D721Med (cell line): ENCODE measurements around the gene UBE2Q2.
A peak's percentile ranks its signal among the peaks of the same experiment; 100 is the strongest.

Source experiments
- DNase-seq: peaks from one replicate; pipeline ENCODE4 v3.0.0; 2011; ENCODE audit warnings: low spot score; ENCODE audit not compliant: insufficient read length
- FAIRE-seq: peaks from 2 replicates; lab custom pipeline; 2011; peaks lifted over from hg19 to GRCh38; lab: Jason Lieb, UNC
- TF ChIP-seq, protein P1 (sequence below): IDR thresholded peaks from 2 replicates; pipeline ENCODE4 v1.5.1; 2012; ENCODE audit warnings: mild to moderate bottlenecking, control low read depth; ENCODE audit not compliant: insufficient read depth; ENCODE audit errors: missing control alignments

Gene UBE2Q2

DNA sequence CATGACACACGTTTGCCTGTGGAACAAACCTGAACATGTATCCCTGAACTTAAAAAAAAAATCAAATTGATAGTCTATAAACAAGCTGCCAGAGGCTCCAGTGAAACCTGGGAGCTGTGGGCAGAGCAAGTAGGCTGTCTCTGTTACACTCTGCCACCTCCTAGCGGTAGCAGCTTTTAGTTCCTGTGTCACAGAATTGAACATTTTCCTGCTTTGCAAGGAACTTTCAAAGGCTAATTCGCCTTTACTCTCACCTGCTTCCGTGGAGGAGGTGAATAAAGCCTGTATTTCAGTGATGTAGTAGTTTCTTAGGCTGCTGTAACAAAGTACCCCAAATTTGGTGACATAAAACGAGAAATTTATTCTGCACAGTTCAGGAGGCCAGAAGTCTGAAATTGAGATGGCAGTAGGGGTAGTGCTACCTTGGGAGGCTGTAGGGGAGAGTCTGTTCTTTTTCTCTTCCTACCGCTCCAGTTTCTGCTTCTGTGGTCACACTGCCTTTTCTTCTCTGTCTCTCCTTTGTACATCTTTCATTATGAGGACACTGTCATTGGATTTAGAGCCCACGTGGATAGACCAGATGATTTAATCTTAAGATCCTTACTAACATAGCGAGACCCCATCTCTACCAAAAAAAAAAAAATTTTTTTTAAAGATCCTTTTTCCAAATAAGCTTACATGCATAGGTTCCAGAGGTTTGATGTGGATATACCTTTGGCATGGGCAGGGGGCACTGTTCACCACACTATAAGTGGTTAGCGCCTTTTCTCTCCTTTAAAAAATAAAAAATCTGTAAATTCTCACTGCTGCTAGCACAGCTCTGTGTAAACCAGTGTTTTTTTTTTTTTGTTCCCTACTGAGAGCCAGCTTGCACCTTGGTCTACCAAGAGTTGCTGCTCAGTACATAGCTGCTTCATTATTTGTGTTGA is 85.7 kb downstream of the UBE2Q2 start:
- no peak for FAIRE-seq
- TF ChIP-seq, protein P1, sequence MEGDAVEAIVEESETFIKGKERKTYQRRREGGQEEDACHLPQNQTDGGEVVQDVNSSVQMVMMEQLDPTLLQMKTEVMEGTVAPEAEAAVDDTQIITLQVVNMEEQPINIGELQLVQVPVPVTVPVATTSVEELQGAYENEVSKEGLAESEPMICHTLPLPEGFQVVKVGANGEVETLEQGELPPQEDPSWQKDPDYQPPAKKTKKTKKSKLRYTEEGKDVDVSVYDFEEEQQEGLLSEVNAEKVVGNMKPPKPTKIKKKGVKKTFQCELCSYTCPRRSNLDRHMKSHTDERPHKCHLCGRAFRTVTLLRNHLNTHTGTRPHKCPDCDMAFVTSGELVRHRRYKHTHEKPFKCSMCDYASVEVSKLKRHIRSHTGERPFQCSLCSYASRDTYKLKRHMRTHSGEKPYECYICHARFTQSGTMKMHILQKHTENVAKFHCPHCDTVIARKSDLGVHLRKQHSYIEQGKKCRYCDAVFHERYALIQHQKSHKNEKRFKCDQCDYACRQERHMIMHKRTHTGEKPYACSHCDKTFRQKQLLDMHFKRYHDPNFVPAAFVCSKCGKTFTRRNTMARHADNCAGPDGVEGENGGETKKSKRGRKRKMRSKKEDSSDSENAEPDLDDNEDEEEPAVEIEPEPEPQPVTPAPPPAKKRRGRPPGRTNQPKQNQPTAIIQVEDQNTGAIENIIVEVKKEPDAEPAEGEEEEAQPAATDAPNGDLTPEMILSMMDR, result peak; percentile 47
- DNase-seq, result no peak

DNA sequence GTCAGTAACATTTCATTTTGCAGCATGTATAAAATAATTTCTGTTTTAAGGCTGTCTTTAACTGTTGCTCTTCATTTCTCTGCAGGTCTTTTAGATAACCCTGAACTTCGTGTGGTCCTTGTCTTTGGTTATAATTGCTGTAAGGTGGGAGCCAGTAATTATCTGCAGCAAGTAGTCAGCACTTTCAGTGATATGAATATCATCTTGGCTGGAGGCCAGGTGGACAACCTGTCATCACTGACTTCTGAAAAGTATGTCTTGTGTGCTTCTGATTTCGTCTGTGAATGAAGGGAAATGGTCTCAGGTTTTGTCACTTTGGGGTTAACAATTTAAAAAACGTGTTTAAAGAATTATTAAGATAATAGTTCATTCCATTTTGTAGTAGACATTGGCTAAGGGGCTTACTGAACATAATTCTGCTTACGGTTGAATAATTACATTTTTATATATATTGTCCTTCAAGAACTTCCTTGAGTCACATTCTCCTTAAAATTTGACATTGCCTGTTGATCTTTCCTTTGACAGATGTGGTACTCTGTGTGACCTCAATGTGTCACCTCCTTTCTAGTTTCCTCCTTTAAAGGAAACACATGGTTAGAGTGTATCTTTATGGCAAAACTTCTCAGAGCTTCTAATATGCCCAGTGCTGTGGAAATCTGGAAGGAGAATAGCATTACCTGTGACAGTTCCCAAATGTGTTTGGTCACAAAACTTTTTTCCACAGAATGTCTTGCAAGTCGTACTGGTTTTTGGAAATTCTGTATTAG is 86.7 kb downstream of the UBE2Q2 start:
- FAIRE-seq (no peak), DNase-seq (no peak)
- TF ChIP-seq, protein P1, result no peak

DNA sequence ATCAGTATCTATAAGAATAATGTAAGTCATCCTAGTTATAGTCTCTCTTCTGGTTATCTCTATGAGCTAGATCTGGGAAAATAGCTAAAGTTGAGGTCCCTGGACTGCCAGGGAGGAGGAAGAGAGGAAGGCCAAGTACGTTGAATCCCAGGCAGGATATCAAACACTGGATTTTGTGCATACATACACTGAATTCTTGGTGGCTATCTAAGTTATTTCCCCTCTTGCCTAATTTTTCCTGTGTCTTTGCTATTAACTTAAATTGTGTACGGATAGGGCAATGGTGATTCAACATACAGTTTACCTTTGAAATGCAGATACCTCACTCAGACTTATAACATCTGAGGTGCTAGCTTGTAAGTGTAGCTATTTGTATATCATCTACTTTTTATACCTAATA is 87.6 kb downstream of the UBE2Q2 start:
- DNase-seq, result no peak
- TF ChIP-seq, protein P1, result no peak
- no peak for FAIRE-seq

DNA sequence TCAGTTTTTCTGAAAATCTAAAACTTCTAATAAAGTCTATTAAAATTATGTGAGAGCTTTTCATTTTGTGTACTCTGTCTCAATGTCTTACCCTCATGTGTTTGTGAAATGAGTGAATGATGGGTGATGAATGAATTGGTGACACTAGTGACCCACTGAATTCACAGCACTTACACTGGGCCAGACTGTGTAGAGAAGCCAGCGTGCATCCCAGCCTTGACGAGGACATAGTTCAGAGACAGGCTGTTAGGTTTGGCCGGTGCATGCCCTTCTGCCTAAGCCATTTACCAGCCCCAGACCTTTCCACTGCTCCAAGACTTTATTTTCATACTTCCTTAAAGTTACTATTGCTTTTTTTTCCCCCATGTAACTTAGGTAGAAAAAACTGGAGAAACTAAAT is 99.2 kb downstream of the UBE2Q2 start:
- TF ChIP-seq, protein P1, result no peak
- FAIRE-seq (no peak), DNase-seq (no peak)

DNA sequence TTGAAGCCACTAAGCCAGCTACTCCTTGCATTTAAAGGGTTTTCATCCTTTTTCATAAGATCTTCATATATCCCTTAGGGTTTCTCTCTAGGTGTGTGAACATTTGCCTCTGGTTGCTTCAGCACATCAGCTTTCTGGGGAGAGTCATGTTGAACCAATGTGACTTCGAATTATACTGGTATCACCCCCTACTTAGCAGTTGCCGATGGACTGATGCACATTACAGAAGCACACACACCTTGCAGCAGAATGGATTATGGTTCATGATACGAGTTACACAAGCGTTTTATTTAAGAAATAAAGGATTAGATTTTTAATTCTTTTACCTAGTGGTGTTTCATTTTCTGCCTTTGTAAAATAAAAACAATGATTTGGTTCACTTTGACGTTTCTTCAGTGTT is 100.0 kb downstream of the UBE2Q2 start:
- TF ChIP-seq, protein P1, result no peak
- no peak for FAIRE-seq
- DNase-seq, result no peak

DNA sequence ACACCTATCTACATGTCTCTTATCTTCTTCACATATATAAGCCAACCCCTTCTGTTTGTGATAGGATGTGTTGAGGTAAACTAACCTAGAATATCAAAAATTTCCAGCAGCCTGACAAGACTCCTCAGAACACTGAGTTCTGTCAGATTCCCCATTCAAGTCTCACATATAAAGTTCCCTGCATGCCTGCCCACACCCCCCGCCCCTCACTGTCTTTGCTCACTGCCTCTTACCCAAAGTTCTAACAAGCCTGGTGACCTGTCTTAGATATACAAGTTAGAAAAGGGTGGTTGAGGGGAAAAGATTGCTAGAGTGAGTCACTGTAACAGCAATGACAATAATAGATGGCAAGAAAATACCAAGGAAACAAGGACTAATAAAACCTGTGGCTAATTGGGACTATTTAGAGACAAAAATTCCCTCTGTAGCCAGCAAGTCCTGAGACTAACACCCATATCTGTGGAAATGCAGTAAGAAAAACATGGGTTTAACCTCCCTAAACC is 100.5 kb downstream of the UBE2Q2 start:
- FAIRE-seq, result no peak
- DNase-seq, result no peak
- TF ChIP-seq, protein P1, result no peak

DNA sequence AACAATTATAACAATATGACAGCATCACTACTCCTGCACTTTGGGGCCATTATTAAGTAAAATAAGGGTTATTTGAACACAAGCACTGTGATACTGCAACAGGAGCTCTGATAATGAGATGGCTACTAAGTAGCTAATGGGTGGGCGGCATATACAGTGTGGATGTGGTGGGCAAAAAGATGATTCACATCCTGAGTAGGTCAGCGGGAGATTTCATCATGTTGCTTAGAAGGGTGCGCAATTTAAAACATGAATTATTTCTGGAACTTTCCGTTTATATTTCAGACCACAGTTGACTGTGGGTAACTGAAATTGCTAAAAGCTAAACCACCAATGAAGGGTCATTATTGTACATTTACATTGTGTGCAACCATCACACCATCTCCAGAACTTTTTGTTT is 102.7 kb downstream of the UBE2Q2 start:
- TF ChIP-seq, protein P1, result no peak
- no peak for FAIRE-seq
- no peak for DNase-seq
